Tibial nerve (tissue), 4 donors: ENCODE measurements around the gene PFKFB3. TPM values are rescaled to one million over a fixed set of nuclear protein-coding genes. Genes with fewer than 3 reads are reported as not detected.

Source experiments
- DNase-seq, 2 donors: peaks; one replicate each; pipeline ENCODE4 v3.0.0-alpha.2; 2019; ENCODE audit warnings: low spot score in 2 of 2
- H3K27ac ChIP-seq, 4 donors: fragments of 200-600 bp; sonication (generic) in 3 of 4; one replicate each; pipeline ENCODE4 v1.5.1; 2017 to 2019; ENCODE audit warnings: mild to moderate bottlenecking in 1 of 4
- H3K27me3 ChIP-seq, 2 donors: fragments of 200-600 bp; sonication (generic) in 1 of 2; one replicate each; pipeline versions ENCODE4 v1.5.1 to v1.6.0; 2017 to 2019
- H3K36me3 ChIP-seq, 3 donors: fragments of 200-600 bp; sonication (generic); one replicate each; pipeline ENCODE4 v1.5.1; 2018 to 2019
- H3K4me1 ChIP-seq, 4 donors: fragments of 200-600 bp; sonication (generic) in 3 of 4; one replicate each; pipeline ENCODE4 v1.5.1; 2017 to 2019
- H3K4me3 ChIP-seq, 4 donors: fragments of 200-600 bp; sonication (generic) in 3 of 4; one replicate each; pipeline ENCODE4 v1.5.1; 2017 to 2019; ENCODE audit warnings: mild to moderate bottlenecking in 1 of 4, moderate library complexity in 1 of 4
- H3K9me3 ChIP-seq, 4 donors: fragments of 200-600 bp; sonication (generic) in 3 of 4; one replicate each; pipeline ENCODE4 v1.5.1; 2017 to 2019
- EP300 ChIP-seq, 2 donors: sonication (generic); formaldehyde crosslinking; IDR thresholded peaks; one replicate each; pipeline ENCODE4 v1.6.1; 2017; ENCODE audit warnings: antibody characterized with exemption in 2 of 2, mild to moderate bottlenecking in 1 of 2
- POLR2A ChIP-seq, 2 donors: fragments of 450-650 bp; IDR thresholded peaks; one replicate each; pipeline ENCODE4 v1.6.1; 2017; ENCODE audit warnings: antibody characterized with exemption in 2 of 2, mild to moderate bottlenecking in 2 of 2, moderate library complexity in 2 of 2
- WGBS, 2 donors: methylation state at CpG; one replicate each; pipeline ENCODE4 v1.1.5; 2018; 5-methylcytosine and 5-hydroxymethylcytosine counted together
- total RNA-seq, 4 donors: library from RNA; depleted of rRNA; stranded (reverse); fragments of >200 nt; gene quantifications; one replicate each; pipeline ENCODE4 v1.1.0, GENCODE V29; 2016
- TF ChIP-seq, protein P1 (sequence below), 5 experiments: fragments of 200-600 bp in 3 of 5; fragments of 450-650 bp in 2 of 5; sonication (generic) in 3 of 5; IDR thresholded peaks; one replicate each; pipeline ENCODE4 v1.5.1; 2016 to 2019; ENCODE audit warnings: antibody characterized with exemption in 5 of 5, mild to moderate bottlenecking in 3 of 5, moderate library complexity in 2 of 5

PFKFB3 gene
- total RNA-seq, 4 donors from 2014 or later = 72.0 to 183 (median 98.7) TPM

DNA sequence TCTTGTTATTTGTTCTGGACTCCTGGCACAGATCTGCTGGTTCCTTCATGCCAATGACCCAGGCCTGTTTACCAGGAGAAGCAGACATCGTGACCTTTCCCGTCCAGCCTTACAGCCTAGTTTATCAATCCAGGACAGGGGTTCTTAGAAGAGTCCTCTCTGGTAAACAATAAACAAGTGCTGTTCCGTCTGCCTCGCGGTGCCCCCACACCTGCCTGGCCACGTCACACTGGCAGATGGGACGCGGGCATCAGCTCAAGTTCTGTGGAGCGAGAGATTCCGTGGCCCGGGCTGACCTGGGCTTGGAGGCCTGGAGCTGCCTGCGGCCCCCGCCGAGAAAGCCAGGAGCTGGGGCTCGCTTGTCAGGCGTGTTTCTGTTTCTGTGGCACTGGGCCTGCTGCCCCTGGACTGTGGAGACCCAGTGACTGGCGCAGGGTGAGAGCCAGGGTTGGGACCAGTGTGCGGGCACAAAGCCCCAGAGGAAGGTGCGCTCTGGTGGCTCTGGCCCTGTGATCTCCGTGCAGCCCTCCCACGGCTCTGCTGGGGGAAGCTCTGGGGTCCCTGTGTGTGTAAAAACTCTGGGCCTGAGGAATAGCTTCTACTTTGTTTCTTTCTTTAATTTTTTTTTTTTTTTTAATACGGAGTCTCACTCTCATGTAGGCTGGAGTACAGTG lies 28.4 kb upstream of the PFKFB3 start:
- Histone ChIP-seq H3K27me3 (no peaks in the 10 kb centered on the region), H3K27ac (peak overlapping the region in 2 of 4 donors; percentile 2 to 62), H3K4me3 (no peak overlapping the region), H3K4me1 (peaks cover 0 to 75% (median 22%) of the 10 kb centered on the region in 4 donors), H3K36me3 (no peaks in the 10 kb centered on the region), H3K9me3 (no peaks in the 10 kb centered on the region)
- WGBS, 2 donors = 86 to 88% methylated on average over 18 to 22 of the region's 22 CpGs
- DNase-seq = no peak
- TF ChIP-seq EP300 (IDR thresholded peaks at IDR 0.05) (no peak), POLR2A (IDR thresholded peaks at IDR 0.05) (no peak)
- TF ChIP-seq, protein P1, sequence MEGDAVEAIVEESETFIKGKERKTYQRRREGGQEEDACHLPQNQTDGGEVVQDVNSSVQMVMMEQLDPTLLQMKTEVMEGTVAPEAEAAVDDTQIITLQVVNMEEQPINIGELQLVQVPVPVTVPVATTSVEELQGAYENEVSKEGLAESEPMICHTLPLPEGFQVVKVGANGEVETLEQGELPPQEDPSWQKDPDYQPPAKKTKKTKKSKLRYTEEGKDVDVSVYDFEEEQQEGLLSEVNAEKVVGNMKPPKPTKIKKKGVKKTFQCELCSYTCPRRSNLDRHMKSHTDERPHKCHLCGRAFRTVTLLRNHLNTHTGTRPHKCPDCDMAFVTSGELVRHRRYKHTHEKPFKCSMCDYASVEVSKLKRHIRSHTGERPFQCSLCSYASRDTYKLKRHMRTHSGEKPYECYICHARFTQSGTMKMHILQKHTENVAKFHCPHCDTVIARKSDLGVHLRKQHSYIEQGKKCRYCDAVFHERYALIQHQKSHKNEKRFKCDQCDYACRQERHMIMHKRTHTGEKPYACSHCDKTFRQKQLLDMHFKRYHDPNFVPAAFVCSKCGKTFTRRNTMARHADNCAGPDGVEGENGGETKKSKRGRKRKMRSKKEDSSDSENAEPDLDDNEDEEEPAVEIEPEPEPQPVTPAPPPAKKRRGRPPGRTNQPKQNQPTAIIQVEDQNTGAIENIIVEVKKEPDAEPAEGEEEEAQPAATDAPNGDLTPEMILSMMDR (IDR thresholded peaks at IDR 0.05) = no peak

- peaks cover 0 to 72% (median 21%) of the 10 kb centered on the region in 4 donors for H3K4me1 ChIP-seq
- H3K27me3 ChIP-seq = no peaks in the 10 kb centered on the region
- no peaks in the 10 kb centered on the region for H3K9me3 ChIP-seq
- no peak overlapping the region for H3K4me3 ChIP-seq
- H3K27ac ChIP-seq = no peak overlapping the region
- no peak for DNase-seq
- TF ChIP-seq, protein P1 (IDR thresholded peaks at IDR 0.05) = no peak
- no peak for TF ChIP-seq POLR2A (IDR thresholded peaks at IDR 0.05)
- no peak for TF ChIP-seq EP300 (IDR thresholded peaks at IDR 0.05)
- no peaks in the 10 kb centered on the region for H3K36me3 ChIP-seq
- WGBS, 2 donors = 79 to 85% methylated on average over 16 of the region's 16 CpGs
Measured at GRCh38 chr10:6175329-6176055, 27.2 kb upstream of the PFKFB3 start.

DNA sequence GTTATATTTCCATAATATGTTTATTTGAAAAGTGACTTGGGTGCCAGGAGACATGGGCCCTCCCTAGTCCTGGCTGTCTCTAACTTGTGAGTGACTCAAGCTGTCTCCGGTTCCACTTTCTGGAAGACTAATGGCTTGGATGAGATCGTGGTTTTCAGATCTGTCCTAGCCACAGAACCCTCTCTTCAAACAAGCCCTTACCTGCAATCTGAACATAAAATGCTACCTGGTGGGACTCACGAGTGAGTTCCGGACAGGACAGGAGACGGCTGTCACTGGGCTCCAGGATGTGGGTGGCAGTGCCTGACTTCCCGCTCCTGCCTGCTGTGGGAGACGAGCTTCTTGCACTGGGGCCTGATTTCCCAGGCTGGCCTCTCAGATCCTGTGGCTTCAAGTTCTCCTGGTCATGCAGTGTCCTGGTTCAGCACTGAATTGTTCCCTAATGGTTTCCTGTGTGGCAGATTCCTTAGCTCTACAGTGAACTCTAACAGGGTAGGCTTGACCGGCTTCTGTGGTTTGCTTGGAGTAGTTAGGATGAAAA lies 26.0 kb upstream of the PFKFB3 start:
- TF ChIP-seq EP300 (IDR thresholded peaks at IDR 0.05) = no peak
- no peak for TF ChIP-seq POLR2A (IDR thresholded peaks at IDR 0.05)
- TF ChIP-seq, protein P1 (IDR thresholded peaks at IDR 0.05) = no peak
- no peaks in the 10 kb centered on the region for H3K36me3 ChIP-seq
- no peaks in the 10 kb centered on the region for H3K27me3 ChIP-seq
- no peak for DNase-seq
- peak overlapping the region in 2 of 4 donors; percentile 10 to 12 for H3K27ac ChIP-seq
- H3K9me3 ChIP-seq = no peaks in the 10 kb centered on the region
- 73 to 78% methylated on average over 7 to 8 of the region's 8 CpGs for WGBS, 2 donors
- H3K4me1 ChIP-seq = peaks cover 0 to 65% (median 14%) of the 10 kb centered on the region in 4 donors
- no peak overlapping the region for H3K4me3 ChIP-seq

- Histone ChIP-seq H3K36me3 (no peaks in the 10 kb centered on the region), H3K4me1 (peaks cover 0 to 69% (median 11%) of the 10 kb centered on the region in 4 donors), H3K27me3 (no peaks in the 10 kb centered on the region), H3K4me3 (no peak overlapping the region), H3K9me3 (no peaks in the 10 kb centered on the region), H3K27ac (no peak overlapping the region)
- 84 to 92% methylated on average over 9 of the region's 9 CpGs for WGBS, 2 donors
- no peak for DNase-seq
- TF ChIP-seq, protein P1 (IDR thresholded peaks at IDR 0.05) = no peak
- TF ChIP-seq POLR2A (IDR thresholded peaks at IDR 0.05) (no peak), EP300 (IDR thresholded peaks at IDR 0.05) (no peak)
Measured at GRCh38 chr10:6177880-6178281, 24.9 kb upstream of the PFKFB3 start.

DNA sequence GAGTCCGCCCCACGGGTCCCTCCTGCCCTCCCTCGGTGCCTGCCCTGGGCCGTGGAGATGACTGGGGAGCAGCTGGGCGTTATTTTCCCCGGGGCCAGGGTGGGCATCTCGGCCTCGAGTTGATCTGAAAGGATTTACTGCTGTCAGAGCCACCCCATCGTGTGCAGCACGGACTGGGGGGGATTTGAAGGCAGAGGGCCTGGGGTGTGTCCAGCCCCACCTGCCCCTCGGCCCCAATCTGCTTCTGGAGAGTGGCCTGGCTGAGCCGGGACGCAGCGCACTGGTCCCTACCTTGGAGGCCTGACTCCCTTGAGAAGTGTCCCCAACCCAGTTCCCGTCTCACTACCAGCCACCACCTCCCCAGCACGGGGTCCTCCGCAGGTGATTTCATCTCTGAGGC lies 24.2 kb upstream of the PFKFB3 start:
- 59 to 68% methylated on average over 17 of the region's 17 CpGs for WGBS, 2 donors
- DNase-seq = no peak
- no peak for TF ChIP-seq POLR2A (IDR thresholded peaks at IDR 0.05)
- TF ChIP-seq EP300 (IDR thresholded peaks at IDR 0.05) = no peak
- TF ChIP-seq, protein P1 (IDR thresholded peaks at IDR 0.05) = no peak
- Histone ChIP-seq H3K4me1 (peaks cover 0 to 66% (median 8%) of the 10 kb centered on the region in 4 donors), H3K9me3 (no peaks in the 10 kb centered on the region), H3K36me3 (no peaks in the 10 kb centered on the region), H3K27ac (no peak overlapping the region), H3K4me3 (no peak overlapping the region), H3K27me3 (no peaks in the 10 kb centered on the region)
